ENCODE results near the gene EI24.
A peak's percentile ranks its signal among the peaks of the same experiment; 100 is the strongest.
"Not testable (repeated sequence)": the region's sequence is repeated elsewhere in the genome, so short reads cannot be mapped to it uniquely, and the experiment has no call there.

EI24 gene

GRCh38 chr11:125569915-125570621, 791 bp downstream of the EI24 start:
- peaks cover 28% of the 10 kb centered on the region for H3K4me1 ChIP-seq (ENCODE audit: control insufficient read depth, low read length)

GRCh38 chr11:125570952-125571351, 1.7 kb downstream of the EI24 start:
- no peaks in the 10 kb centered on the region for H4K20me1 ChIP-seq (ENCODE audit: control insufficient read depth, insufficient read depth, low read depth, low read length)
- H3K9me2 ChIP-seq (replicated peaks; ENCODE audit: control insufficient read depth, low read length), result no peaks in the 10 kb centered on the region
- H3K27me3 ChIP-seq (ENCODE audit: control insufficient read depth, low read length), result no peaks in the 10 kb centered on the region
- H3F3A ChIP-seq (ENCODE audit: control insufficient read depth, insufficient read depth), result peaks cover 4% of the 10 kb centered on the region; the same call in 1 of the 2 replicates
- H3K36me3 ChIP-seq (ENCODE audit: control insufficient read depth, low read length), result peaks cover 51% of the 10 kb centered on the region
- H3K4me2 ChIP-seq (ENCODE audit: low read length), result peak overlapping the region; percentile 78
- peak overlapping the region; percentile 95 for H3K4me3 ChIP-seq (ENCODE audit: low read length)
- TF ChIP-seq CTCF (IDR thresholded peaks at IDR 0.05; ENCODE audit: low read depth, low read length, poor library complexity, severe bottlenecking), result no peak
- TF ChIP-seq EZH2phosphoT487 (IDR thresholded peaks at IDR 0.05; ENCODE audit: borderline replicate concordance, low read length), result no peak
- peaks cover 34% of the 10 kb centered on the region for H3K79me2 ChIP-seq (ENCODE audit: control insufficient read depth, low read length)
- H3K27ac ChIP-seq (ENCODE audit: low read depth, low read length), result no peak overlapping the region
- H3K9me3 ChIP-seq (ENCODE audit: control insufficient read depth, insufficient read depth, low read length), result no peaks in the 10 kb centered on the region
- H3K4me1 ChIP-seq (ENCODE audit: control insufficient read depth, low read length), result peaks cover 28% of the 10 kb centered on the region

More at GRCh38 chr11:125569915-125570621, 791 bp downstream of the EI24 start:
- H3F3A ChIP-seq (ENCODE audit: control insufficient read depth, insufficient read depth), result peaks cover 4% of the 10 kb centered on the region; the same call in 1 of the 2 replicates
- H3K79me2 ChIP-seq (ENCODE audit: control insufficient read depth, low read length), result peaks cover 34% of the 10 kb centered on the region
- no peaks in the 10 kb centered on the region for H3K9me2 ChIP-seq (replicated peaks; ENCODE audit: control insufficient read depth, low read length)
- no peaks in the 10 kb centered on the region for H3K27me3 ChIP-seq (ENCODE audit: control insufficient read depth, low read length)
- TF ChIP-seq EZH2phosphoT487 (IDR thresholded peaks at IDR 0.05; ENCODE audit: borderline replicate concordance, low read length) (no peak), CTCF (IDR thresholded peaks at IDR 0.05; ENCODE audit: low read depth, low read length, poor library complexity, severe bottlenecking) (no peak)
- H3K9me3 ChIP-seq (ENCODE audit: control insufficient read depth, insufficient read depth, low read length), result no peaks in the 10 kb centered on the region
- H3K27ac ChIP-seq (ENCODE audit: low read depth, low read length), result peak overlapping the region; percentile 60
- H3K36me3 ChIP-seq (ENCODE audit: control insufficient read depth, low read length), result peaks cover 42% of the 10 kb centered on the region
- H4K20me1 ChIP-seq (ENCODE audit: control insufficient read depth, insufficient read depth, low read depth, low read length), result no peaks in the 10 kb centered on the region
- H3K4me2 ChIP-seq (ENCODE audit: low read length), result peak overlapping the region; percentile 78
- H3K4me3 ChIP-seq (ENCODE audit: low read length), result peak overlapping the region; percentile 95

- Histone ChIP-seq H3K9me2 (replicated peaks; ENCODE audit: control insufficient read depth, low read length) (no peaks in the 10 kb centered on the region), H3K79me2 (ENCODE audit: control insufficient read depth, low read length) (peaks cover 34% of the 10 kb centered on the region), H3K36me3 (ENCODE audit: control insufficient read depth, low read length) (peaks cover 69% of the 10 kb centered on the region), H3K9me3 (ENCODE audit: control insufficient read depth, insufficient read depth, low read length) (no peaks in the 10 kb centered on the region), H3K4me1 (ENCODE audit: control insufficient read depth, low read length) (peaks cover 22% of the 10 kb centered on the region), H3K27me3 (ENCODE audit: control insufficient read depth, low read length) (no peaks in the 10 kb centered on the region), H3F3A (ENCODE audit: control insufficient read depth, insufficient read depth) (peaks cover 4% of the 10 kb centered on the region; the same call in 1 of the 2 replicates), H3K4me3 (ENCODE audit: low read length) (no peak overlapping the region), H4K20me1 (ENCODE audit: control insufficient read depth, insufficient read depth, low read depth, low read length) (no peaks in the 10 kb centered on the region), H3K4me2 (ENCODE audit: low read length) (no peak overlapping the region), H3K27ac (ENCODE audit: low read depth, low read length) (no peak overlapping the region)
- TF ChIP-seq EZH2phosphoT487 (IDR thresholded peaks at IDR 0.05; ENCODE audit: borderline replicate concordance, low read length) (no peak), CTCF (IDR thresholded peaks at IDR 0.05; ENCODE audit: low read depth, low read length, poor library complexity, severe bottlenecking) (no peak)
These were observed 3.6 kb downstream of the EI24 start for GRCh38 chr11:125572916-125573315.

- H3K79me2 ChIP-seq (ENCODE audit: control insufficient read depth, low read length); H3K27me3 ChIP-seq (ENCODE audit: control insufficient read depth, low read length); H3K9me3 ChIP-seq (ENCODE audit: control insufficient read depth, insufficient read depth, low read length); H4K20me1 ChIP-seq (ENCODE audit: control insufficient read depth, insufficient read depth, low read depth, low read length); H3F3A ChIP-seq (ENCODE audit: control insufficient read depth, insufficient read depth); H3K9me2 ChIP-seq (replicated peaks; ENCODE audit: control insufficient read depth, low read length); H3K4me1 ChIP-seq (ENCODE audit: control insufficient read depth, low read length); H3K27ac ChIP-seq (ENCODE audit: low read depth, low read length); H3K4me2 ChIP-seq (ENCODE audit: low read length); H3K4me3 ChIP-seq (ENCODE audit: low read length): not testable (repeated sequence)
- H3K36me3 ChIP-seq (ENCODE audit: control insufficient read depth, low read length), result peaks cover 88% of the 10 kb centered on the region
These were observed 7.9 kb downstream of the EI24 start for GRCh38 chr11:125577181-125577580.

All from DOHH2 (cell line).